Mesodermal cell (in vitro differentiated cells): Measurements from ENCODE around the gene STARD3.

Source experiments
- H3K27ac ChIP-seq: 2 replicates; pipeline ENCODE4 v1.7.0; 2013; ENCODE audit warnings: mild to moderate bottlenecking, low read depth, low read length, moderate library complexity; ENCODE audit not compliant: severe bottlenecking
- H3K36me3 ChIP-seq: 2 replicates; pipeline ENCODE4 v1.7.1; 2013; ENCODE audit warnings: mild to moderate bottlenecking, low read length, moderate library complexity; ENCODE audit not compliant: control insufficient read depth, insufficient read depth
- H3K4me1 ChIP-seq: one replicate; pipeline ENCODE4 v1.7.1; 2013; ENCODE audit warnings: mild to moderate bottlenecking, low read length; ENCODE audit not compliant: insufficient read depth, control insufficient read depth, poor library complexity, severe bottlenecking
- H3K4me3 ChIP-seq: 2 replicates; pipeline ENCODE4 v1.7.0; 2013; ENCODE audit warnings: low read length, control low read depth, mild to moderate bottlenecking; ENCODE audit not compliant: insufficient read depth, poor library complexity, severe bottlenecking; ENCODE audit errors: extremely low read depth
- H3K9me3 ChIP-seq: 2 replicates; pipeline ENCODE4 v1.7.1; 2013; ENCODE audit warnings: mild to moderate bottlenecking, low read length, moderate library complexity; ENCODE audit not compliant: control insufficient read depth
- WGBS, 2 experiments: methylation state at CpG; one replicate each; pipeline ENCODE4 v1.1.5; 2013; ENCODE audit warnings: missing lambda C conversion rate in 2 of 2; ENCODE audit not compliant: insufficient coverage in 2 of 2; 5-methylcytosine and 5-hydroxymethylcytosine counted together

The STARD3 gene

GRCh38 chr17:39711851-39712250, 74.9 kb downstream of the STARD3 start:
- peaks cover 78% of the 10 kb centered on the region for H3K36me3 ChIP-seq
- no peaks in the 10 kb centered on the region for H3K4me1 ChIP-seq
- WGBS, 2 experiments = 89 to 98% methylated on average over 8 to 9 of the region's 10 CpGs
- H3K9me3 ChIP-seq = no peaks in the 10 kb centered on the region
- no peak overlapping the region for H3K4me3 ChIP-seq
- H3K27ac ChIP-seq = no peak overlapping the region
